Panc1 (cell line): ENCODE measurements around the gene MGMT. TPM values are rescaled to one million over a fixed set of nuclear protein-coding genes. Genes with fewer than 3 reads are reported as not detected.

Experiments
- ATAC-seq: fragments of 200-7000 bp; cut with Tn5 transposase; 2 replicates; pipeline ENCODE4 v1.9.1; 2020; ENCODE audit warnings: mild to moderate bottlenecking, moderate library complexity
- BruUV-seq: library from RNA; stranded (reverse); fragments of 400-500 nt; replicated peaks from 2 replicates; lab custom pipeline; 2021; lab: Mats Ljungman, UMichigan
- CTCF ChIA-PET: fragments of 300-600 bp; sonication (Branson Sonifier 250); formaldehyde crosslinking; loops from one replicate; lab custom pipeline; 2022; ENCODE audit warnings: antibody characterized with exemption; lab: Charles Lee
- POLR2A ChIA-PET: fragments of 300-600 bp; sonication (Branson Sonifier 250); formaldehyde crosslinking; loops from one replicate; lab custom pipeline; 2022; ENCODE audit warnings: antibody characterized with exemption; lab: Charles Lee
- DNase-seq: peaks from one replicate; pipeline ENCODE4 v3.0.0-alpha.2; 2010; ENCODE audit warnings: low read depth, low spot score
- H3K27ac ChIP-seq: 2 replicates; pipeline ENCODE4 v1.5.1; 2011; ENCODE audit warnings: mild to moderate bottlenecking, low read length, inconsistent platforms
- H3K27me3 ChIP-seq: fragments of 200-500 bp; sonication (Bioruptor generic); 2 replicates; pipeline ENCODE4 v1.6.0; 2014; ENCODE audit warnings: low read length, inconsistent platforms; ENCODE audit not compliant: control insufficient read depth, insufficient read depth
- H3K36me3 ChIP-seq: fragments of 200-500 bp; sonication (Bioruptor generic); 2 replicates; pipeline ENCODE4 v1.5.1; 2014; ENCODE audit warnings: inconsistent platforms, mild to moderate bottlenecking, low read length, moderate library complexity; ENCODE audit not compliant: control insufficient read depth, insufficient read depth
- H3K4me1 ChIP-seq: 2 replicates; pipeline ENCODE4 v1.5.1; 2011; ENCODE audit warnings: inconsistent platforms, mild to moderate bottlenecking, low read length, moderate library complexity; ENCODE audit not compliant: control insufficient read depth, insufficient read depth
- H3K4me3 ChIP-seq, 2 experiments: 2 replicates each; pipeline ENCODE4 v1.5.1; 2011 to 2012; ENCODE audit warnings: low read depth in 2 of 2, low read length in 2 of 2, mild to moderate bottlenecking in 2 of 2, inconsistent platforms in 1 of 2, moderate library complexity in 1 of 2
- H3K9me3 ChIP-seq: fragments of 200-500 bp; sonication (Bioruptor generic); 2 replicates; pipeline ENCODE4 v1.5.1; 2014; ENCODE audit warnings: low read depth, mild to moderate bottlenecking, inconsistent platforms, low read length, moderate library complexity; ENCODE audit not compliant: control insufficient read depth, insufficient read depth
- CTCF ChIP-seq: fragments of 450-650 bp; IDR thresholded peaks from 2 replicates; pipeline ENCODE4 v1.5.1; 2017; ENCODE audit warnings: mild to moderate bottlenecking
- POLR2AphosphoS5 ChIP-seq: IDR thresholded peaks from 2 replicates; pipeline ENCODE4 v1.6.1; 2012; ENCODE audit warnings: mild to moderate bottlenecking, low read depth, low read length, moderate library complexity
- REST ChIP-seq, 2 experiments: IDR thresholded peaks; 2 replicates each; pipeline ENCODE4 v1.6.1; 2011 to 2012; ENCODE audit warnings: low read depth in 2 of 2, control low read depth in 1 of 2, low read length in 1 of 2, mild to moderate bottlenecking in 1 of 2, moderate library complexity in 1 of 2; ENCODE audit not compliant: insufficient read depth in 1 of 2
- SIN3A ChIP-seq: IDR thresholded peaks from 2 replicates; pipeline ENCODE4 v1.6.1; 2012; ENCODE audit warnings: low read depth, mild to moderate bottlenecking, low read length, moderate library complexity, borderline replicate concordance; ENCODE audit not compliant: insufficient read depth
- TCF7L2 ChIP-seq: IDR thresholded peaks from 2 replicates; pipeline ENCODE4 v1.6.1; 2011; ENCODE audit warnings: mild to moderate bottlenecking, low read depth, low read length, inconsistent platforms
- in situ Hi-C: cut with HindIII; loops from 2 replicates; pipeline ENCODE4 v1.10.0; 2016; ENCODE audit warnings: low sequenced_read_pairs, low pct_unique_long_range_greater_than_20kb
- intact Hi-C: fragments of 100-400 bp; cut with micrococcal nuclease; formaldehyde crosslinking; loops from one replicate; pipeline ENCODE4 v1.10.0; 2022; ENCODE audit not compliant: unreplicated experiment
- total RNA-seq: library from RNA; stranded (reverse); gene quantifications from one replicate; pipeline ENCODE4 v1.2.1, GENCODE V29; 2021; ENCODE audit not compliant: unreplicated experiment

Gene MGMT
- total RNA-seq, 1 experiment from 2014 or later, result 27.3 TPM

GRCh38 chr10:129533281-129533680 is 66.2 kb downstream of the MGMT start:
- no TSS peak for BruUV-seq
- no peak for ATAC-seq
- TF ChIP-seq POLR2AphosphoS5 (no peak), REST (IDR thresholded peaks at IDR 0.05; ENCODE audit: insufficient read depth in 1 of 2, low read depth in 2 of 2, low read length in 1 of 2) (no peak), SIN3A (no peak), CTCF (no peak), TCF7L2 (no peak)

GRCh38 chr10:129534826-129535225 is 67.8 kb downstream of the MGMT start:
- Histone ChIP-seq H3K27ac (no peak overlapping the region), H3K36me3 (no peaks in the 10 kb centered on the region), H3K9me3 (no peaks in the 10 kb centered on the region), H3K4me3 (no peak overlapping the region), H3K4me1 (peaks cover 9% of the 10 kb centered on the region; the same call in 1 of the 2 replicates), H3K27me3 (no peaks in the 10 kb centered on the region)
- in situ Hi-C loops (no loop called here), intact Hi-C loops (no loop called here)
- TF ChIP-seq TCF7L2 (no peak), SIN3A (no peak), REST (IDR thresholded peaks at IDR 0.05; ENCODE audit: insufficient read depth in 1 of 2, low read depth in 2 of 2, low read length in 1 of 2) (no peak), POLR2AphosphoS5 (no peak), CTCF (no peak)
- ChIA-PET POLR2A (no interaction called here), CTCF (no interaction called here)
- no TSS peak for BruUV-seq
- ATAC-seq (no peak), DNase-seq (no peak)

More at GRCh38 chr10:129533281-129533680, 66.2 kb downstream of the MGMT start:
- in situ Hi-C loops (no loop called here), intact Hi-C loops (no loop called here)
- no peak overlapping the region for H3K4me3 ChIP-seq
- no peaks in the 10 kb centered on the region for H3K36me3 ChIP-seq
- DNase-seq, result no peak
- CTCF ChIA-PET, result no interaction called here
- H3K9me3 ChIP-seq, result no peaks in the 10 kb centered on the region
- POLR2A ChIA-PET, result no interaction called here
- no peaks in the 10 kb centered on the region for H3K27me3 ChIP-seq
- peaks cover 9% of the 10 kb centered on the region; the same call in 1 of the 2 replicates for H3K4me1 ChIP-seq
- no peak overlapping the region for H3K27ac ChIP-seq
